Measurements from ENCODE around the gene TSPAN10. TPM values are rescaled to one million over a fixed set of nuclear protein-coding genes. Genes with fewer than 3 reads are reported as not detected.

TSPAN10 gene
- total and polyA plus RNA-seq, 2 of the 13 experiments (the other 11 are each of a cell fraction or from before 2014, with no cell fraction given): 0.54 to 0.75 TPM

DNA sequence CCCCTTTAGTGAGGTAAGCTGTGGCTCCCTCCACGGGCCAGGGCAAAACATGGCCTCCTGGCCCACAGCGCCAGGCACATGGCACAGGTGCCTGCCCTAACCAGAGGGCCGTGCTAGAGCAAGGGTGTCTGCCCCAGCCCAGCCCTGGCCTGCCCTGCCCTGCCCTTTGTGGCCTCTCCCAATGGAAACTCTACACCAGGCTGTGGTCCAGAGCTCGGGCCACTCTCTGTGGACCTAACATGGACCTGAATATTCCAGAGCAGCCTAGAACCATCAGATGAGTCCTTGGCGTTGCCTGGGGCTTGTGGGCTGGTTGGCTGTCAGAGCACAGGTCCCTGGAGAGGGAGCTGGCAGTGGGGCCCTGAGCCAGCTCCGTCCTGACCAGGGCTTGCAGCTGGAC lies 58.2 kb downstream of the TSPAN10 start:
- intact Hi-C loops (cut with micrococcal nuclease; ENCODE audit: unreplicated experiment) (no loop called here), in situ Hi-C loops (cut with HindIII; ENCODE audit: extremely low pct_ligation_motif_present, low pct_unique_long_range_greater_than_20kb) (no loop called here)

More for the DNA sequence above, 58.2 kb downstream of the TSPAN10 start:
- Histone ChIP-seq H3K27me3 (ENCODE audit: control insufficient read depth in 1 of 2, insufficient read depth in 2 of 2, low read length in 2 of 2) (no peaks in the 10 kb centered on the region; a peak in 1 of 5 replicates), H3K79me2 (ENCODE audit: insufficient read depth, low read length) (peaks cover 8% of the 10 kb centered on the region), H4K20me1 (ENCODE audit: insufficient read depth, low read length) (no peaks in the 10 kb centered on the region; the same call in 1 of the 2 replicates), H3K4me3 (replicated peaks in 1 of 3; ENCODE audit: insufficient read depth in 1 of 3, low read depth in 2 of 3, low read length in 3 of 3) (no peak overlapping the region), H2AFZ (ENCODE audit: low read length) (no peak overlapping the region), H3K4me2 (ENCODE audit: low read depth, low read length) (no peak overlapping the region), H3K36me3 (replicated peaks in 1 of 2; ENCODE audit: control insufficient read depth in 1 of 2, insufficient read depth in 2 of 2, low read length in 2 of 2) (peaks cover 57 to 78% of the 10 kb centered on the region in 2 experiments), H3K4me1 (ENCODE audit: insufficient read depth, low read length) (no peaks in the 10 kb centered on the region), H3K9me3 (ENCODE audit: low read length) (no peaks in the 10 kb centered on the region), H3K9ac (ENCODE audit: insufficient read depth, low read depth, low read length) (no peak overlapping the region), H3K27ac (ENCODE audit: extremely low read length, insufficient read depth, low read length) (no peak overlapping the region)
- 81% methylated on average over 3 of the region's 6 CpGs for WGBS (ENCODE audit: low lambda C conversion rate)
- ATAC-seq: no peak; the same call in 1 of the 3 replicates
- ChIA-PET CTCF (ENCODE audit: low intra/inter-chr PET ratio, low total read pairs) (no interaction called here), POLR2A (interaction anchor here (1.3 to 2.1 kb wide), 2 partner anchors 11 to 18 kb away, joined by 5 to 16 read pairs; partner anchors contain the start of genes ARL16 and HGS)
- no peak for TF ChIP-seq ZBTB38 (CRISPR knock-in tag; IDR thresholded peaks at IDR 0.05)
- no peak for TF ChIP-seq NPAS2 (CRISPR knock-in tag; IDR thresholded peaks at IDR 0.05; ENCODE audit: borderline replicate concordance)
- TF ChIP-seq MED8 (CRISPR knock-in tag; IDR thresholded peaks at IDR 0.05; ENCODE audit: insufficient replicate concordance): no peak
- TF ChIP-seq, protein P1, sequence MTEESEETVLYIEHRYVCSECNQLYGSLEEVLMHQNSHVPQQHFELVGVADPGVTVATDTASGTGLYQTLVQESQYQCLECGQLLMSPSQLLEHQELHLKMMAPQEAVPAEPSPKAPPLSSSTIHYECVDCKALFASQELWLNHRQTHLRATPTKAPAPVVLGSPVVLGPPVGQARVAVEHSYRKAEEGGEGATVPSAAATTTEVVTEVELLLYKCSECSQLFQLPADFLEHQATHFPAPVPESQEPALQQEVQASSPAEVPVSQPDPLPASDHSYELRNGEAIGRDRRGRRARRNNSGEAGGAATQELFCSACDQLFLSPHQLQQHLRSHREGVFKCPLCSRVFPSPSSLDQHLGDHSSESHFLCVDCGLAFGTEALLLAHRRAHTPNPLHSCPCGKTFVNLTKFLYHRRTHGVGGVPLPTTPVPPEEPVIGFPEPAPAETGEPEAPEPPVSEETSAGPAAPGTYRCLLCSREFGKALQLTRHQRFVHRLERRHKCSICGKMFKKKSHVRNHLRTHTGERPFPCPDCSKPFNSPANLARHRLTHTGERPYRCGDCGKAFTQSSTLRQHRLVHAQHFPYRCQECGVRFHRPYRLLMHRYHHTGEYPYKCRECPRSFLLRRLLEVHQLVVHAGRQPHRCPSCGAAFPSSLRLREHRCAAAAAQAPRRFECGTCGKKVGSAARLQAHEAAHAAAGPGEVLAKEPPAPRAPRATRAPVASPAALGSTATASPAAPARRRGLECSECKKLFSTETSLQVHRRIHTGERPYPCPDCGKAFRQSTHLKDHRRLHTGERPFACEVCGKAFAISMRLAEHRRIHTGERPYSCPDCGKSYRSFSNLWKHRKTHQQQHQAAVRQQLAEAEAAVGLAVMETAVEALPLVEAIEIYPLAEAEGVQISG (CRISPR knock-in tag; IDR thresholded peaks at IDR 0.05): no peak
- TF ChIP-seq RARA (CRISPR knock-in tag; IDR thresholded peaks at IDR 0.05): no peak
- TF ChIP-seq ZNF256 (CRISPR knock-in tag; conservative IDR thresholded peaks at IDR 0.05): no peak
- no peak for TF ChIP-seq ZNF460 (CRISPR knock-in tag; IDR thresholded peaks at IDR 0.05; ENCODE audit: borderline replicate concordance)
- TF ChIP-seq PITX1 (CRISPR knock-in tag; IDR thresholded peaks at IDR 0.05): no peak
- TF ChIP-seq, protein P2, sequence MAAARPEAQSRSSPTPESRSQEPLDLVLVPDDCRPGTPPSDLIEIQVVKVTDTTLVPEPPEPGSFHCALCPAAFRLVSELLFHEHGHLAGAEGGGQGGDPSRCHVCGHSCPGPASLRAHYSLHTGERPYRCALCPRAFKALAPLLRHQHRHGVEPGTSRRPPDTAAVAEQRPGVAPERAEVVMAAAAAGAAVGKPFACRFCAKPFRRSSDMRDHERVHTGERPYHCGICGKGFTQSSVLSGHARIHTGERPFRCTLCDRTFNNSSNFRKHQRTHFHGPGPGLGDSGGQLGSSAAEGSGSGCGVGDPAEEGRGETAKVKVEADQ (CRISPR knock-in tag; IDR thresholded peaks at IDR 0.05; ENCODE audit: borderline replicate concordance): no peak
- TF ChIP-seq SP4 (CRISPR knock-in tag; IDR thresholded peaks at IDR 0.05): no peak
- TF ChIP-seq, protein P3, sequence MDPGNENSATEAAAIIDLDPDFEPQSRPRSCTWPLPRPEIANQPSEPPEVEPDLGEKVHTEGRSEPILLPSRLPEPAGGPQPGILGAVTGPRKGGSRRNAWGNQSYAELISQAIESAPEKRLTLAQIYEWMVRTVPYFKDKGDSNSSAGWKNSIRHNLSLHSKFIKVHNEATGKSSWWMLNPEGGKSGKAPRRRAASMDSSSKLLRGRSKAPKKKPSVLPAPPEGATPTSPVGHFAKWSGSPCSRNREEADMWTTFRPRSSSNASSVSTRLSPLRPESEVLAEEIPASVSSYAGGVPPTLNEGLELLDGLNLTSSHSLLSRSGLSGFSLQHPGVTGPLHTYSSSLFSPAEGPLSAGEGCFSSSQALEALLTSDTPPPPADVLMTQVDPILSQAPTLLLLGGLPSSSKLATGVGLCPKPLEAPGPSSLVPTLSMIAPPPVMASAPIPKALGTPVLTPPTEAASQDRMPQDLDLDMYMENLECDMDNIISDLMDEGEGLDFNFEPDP (CRISPR knock-in tag; conservative IDR thresholded peaks at IDR 0.05): no peak
- no peak for TF ChIP-seq NCOA1 (CRISPR knock-in tag; IDR thresholded peaks at IDR 0.05)
- TF ChIP-seq, protein P4, sequence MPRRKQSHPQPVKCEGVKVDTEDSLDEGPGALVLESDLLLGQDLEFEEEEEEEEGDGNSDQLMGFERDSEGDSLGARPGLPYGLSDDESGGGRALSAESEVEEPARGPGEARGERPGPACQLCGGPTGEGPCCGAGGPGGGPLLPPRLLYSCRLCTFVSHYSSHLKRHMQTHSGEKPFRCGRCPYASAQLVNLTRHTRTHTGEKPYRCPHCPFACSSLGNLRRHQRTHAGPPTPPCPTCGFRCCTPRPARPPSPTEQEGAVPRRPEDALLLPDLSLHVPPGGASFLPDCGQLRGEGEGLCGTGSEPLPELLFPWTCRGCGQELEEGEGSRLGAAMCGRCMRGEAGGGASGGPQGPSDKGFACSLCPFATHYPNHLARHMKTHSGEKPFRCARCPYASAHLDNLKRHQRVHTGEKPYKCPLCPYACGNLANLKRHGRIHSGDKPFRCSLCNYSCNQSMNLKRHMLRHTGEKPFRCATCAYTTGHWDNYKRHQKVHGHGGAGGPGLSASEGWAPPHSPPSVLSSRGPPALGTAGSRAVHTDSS (CRISPR knock-in tag; conservative IDR thresholded peaks at IDR 0.05): no peak
- FAIRE-seq: no peak
- no peak for DNase-seq (ENCODE audit: low spot score)
- BruUV-seq (replicated peaks): no TSS peak

All from HepG2 (cell line).